ENCODE measurements around the gene LAMC3.

The LAMC3 gene

DNA sequence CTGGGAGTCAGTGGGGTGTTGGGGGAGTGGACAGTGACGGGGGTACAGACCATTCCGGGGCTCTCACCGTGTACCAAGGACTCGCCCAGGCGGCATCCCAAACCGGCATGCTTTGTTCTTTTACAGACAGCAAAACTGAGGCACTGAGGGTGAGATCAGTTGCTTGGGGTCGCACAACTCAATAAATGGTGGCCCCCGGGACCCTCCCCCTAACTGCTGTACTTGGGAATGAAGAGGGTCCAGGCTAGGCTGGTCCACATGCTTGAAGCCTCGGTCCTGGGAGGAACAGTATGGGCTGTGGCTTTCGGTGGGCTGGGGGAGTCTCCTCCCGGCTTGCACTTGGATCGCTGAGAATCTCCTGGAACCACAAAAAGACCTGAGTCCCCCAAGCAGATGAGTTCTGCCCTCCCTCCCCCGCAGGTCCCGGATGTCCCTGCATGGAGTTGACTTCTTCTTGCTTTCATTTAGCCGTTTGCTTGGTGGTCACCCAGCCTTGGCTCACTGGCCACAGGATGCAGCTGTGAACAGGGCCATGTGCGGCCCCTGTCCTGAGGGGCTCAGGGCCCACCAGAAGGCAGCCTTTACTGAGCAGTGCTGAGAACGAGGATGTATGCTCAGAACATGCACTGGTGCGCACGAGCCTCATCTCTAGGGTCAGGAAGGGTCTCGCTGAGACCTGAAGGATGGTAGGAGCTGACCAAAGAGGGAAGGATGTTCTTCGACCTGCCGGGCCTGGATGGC, 4.2 kb downstream of the LAMC3 start:
- no peak for DNase-seq

DNA sequence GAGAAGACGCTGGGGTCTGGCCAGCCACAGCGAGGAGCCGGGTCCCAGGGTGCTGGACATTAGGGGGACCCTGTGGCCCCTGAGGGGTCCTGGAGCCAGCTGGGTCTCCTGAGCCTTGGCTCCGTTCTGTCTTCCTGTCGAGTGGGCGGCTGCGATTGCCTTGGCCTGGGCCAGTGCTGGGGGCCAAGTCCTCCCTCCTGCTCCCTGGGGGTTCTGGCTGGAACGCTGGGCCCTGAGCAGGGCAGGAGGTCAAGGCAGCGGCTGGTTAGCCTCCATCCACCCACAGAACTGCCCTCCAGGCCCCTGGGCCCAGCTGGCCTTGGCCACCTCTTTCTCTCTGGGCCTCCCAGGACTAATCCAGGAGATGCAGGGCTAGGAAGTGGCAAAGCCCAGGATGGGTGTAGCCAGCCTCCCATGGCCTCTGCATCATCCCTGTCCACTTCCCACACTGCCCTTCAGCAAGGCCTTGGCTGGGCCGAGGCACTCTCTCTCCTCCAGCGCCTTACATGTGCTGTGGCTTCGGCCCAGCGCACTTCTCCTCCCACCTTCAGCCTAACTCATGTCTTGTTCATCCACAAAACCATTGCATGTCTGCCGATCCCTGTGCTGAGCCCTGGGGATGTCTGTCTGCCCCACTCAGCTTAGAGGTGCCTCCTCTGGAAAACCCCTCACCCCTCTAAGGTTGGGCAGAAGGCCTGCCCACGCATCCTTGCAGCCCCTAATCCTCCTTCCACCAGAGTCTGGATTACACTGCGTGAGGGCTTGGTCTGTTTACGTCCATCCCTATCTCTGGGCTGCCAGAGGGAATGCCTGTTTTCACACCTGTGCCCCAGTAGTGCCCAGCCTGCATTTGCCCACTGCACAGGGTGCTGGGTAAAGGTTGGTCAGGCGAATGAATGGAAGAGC, 5.0 kb downstream of the LAMC3 start:
- no peak for DNase-seq

DNA sequence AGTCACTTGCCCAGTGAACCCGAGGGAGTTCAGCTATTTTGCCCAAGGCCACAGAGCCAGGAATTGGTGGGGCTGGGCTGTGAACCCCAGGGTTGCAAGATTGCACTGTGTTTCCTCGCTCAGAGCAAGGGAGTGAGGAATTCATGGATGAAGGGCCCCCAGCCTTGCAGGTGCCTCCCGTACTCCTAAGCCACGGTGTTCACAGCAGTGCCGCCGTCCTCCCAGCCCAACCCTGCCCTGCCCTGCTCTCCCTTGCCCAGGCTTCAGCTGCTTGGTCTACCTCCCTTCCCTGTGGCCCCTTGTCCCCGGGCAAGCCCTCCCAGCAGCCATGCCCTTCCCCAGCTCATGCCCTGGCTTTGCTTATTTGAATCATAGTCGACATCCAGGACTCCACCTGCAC, 6.1 kb downstream of the LAMC3 start:
- no peak for DNase-seq

DNA sequence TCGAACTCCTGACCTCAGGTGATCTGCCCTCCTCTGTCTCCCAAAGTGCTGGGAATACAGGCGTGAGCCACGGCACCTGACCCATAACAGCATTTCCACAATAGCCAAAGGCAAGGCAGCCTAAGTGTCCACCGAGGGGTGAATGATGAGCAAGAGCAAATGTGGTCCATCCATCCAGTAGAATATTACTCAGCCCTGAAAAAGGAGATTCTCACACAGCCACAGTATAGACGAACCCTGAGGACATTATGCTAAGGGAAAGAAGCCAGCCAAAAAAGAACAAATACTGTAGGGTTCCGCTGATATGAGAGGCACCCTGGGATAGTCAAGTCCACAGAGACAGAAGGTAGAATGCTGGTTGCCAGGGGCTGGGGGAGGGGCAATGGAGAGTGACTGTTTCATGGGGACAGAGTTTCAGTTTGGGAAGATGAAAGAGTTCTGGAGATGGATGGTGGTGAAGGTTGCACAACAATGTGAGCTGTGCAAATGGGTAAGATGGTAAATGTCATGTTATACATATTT, 7.0 kb downstream of the LAMC3 start:
- no peak for DNase-seq

DNA sequence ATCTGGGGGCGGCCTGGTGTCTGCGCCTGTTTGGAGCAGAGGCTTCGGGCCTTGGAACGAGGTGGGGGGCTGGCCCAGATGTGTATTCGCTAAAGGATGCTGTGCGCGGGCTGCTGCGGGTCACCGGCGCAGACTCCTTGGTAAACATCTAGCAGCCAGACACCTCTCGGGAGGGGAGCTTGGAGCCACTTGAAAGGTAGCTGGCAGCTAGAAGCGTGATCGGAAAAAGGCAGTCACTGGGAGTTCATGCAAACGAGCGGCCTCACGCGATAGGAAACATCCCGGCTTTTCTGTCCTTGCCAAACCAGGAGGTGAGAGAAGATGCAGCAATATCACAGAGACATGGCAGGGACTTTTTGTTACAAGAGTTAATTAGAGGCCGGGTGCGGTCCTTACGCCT, 8.1 kb downstream of the LAMC3 start:
- DNase-seq, result no peak

DNA sequence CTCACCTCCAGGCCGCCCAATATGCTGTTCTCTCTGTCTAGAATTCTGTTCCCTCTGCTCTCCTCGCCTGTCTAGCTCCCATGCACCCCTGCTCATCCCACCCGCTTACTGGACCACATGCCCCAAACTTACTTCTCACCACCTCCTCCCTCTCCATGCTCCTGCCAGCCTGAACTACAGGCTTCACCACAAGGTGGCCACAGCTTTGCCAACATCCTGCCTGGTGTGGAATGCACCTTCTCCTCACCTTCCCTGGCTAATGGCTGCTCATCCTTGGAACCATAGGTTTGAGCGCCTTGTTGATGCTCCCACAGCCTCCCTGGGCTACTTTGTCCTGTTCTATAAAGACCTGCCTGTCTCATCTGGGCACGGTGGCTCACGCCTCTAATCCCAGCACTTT, 9.6 kb downstream of the LAMC3 start:
- DNase-seq, result no peak

DNA sequence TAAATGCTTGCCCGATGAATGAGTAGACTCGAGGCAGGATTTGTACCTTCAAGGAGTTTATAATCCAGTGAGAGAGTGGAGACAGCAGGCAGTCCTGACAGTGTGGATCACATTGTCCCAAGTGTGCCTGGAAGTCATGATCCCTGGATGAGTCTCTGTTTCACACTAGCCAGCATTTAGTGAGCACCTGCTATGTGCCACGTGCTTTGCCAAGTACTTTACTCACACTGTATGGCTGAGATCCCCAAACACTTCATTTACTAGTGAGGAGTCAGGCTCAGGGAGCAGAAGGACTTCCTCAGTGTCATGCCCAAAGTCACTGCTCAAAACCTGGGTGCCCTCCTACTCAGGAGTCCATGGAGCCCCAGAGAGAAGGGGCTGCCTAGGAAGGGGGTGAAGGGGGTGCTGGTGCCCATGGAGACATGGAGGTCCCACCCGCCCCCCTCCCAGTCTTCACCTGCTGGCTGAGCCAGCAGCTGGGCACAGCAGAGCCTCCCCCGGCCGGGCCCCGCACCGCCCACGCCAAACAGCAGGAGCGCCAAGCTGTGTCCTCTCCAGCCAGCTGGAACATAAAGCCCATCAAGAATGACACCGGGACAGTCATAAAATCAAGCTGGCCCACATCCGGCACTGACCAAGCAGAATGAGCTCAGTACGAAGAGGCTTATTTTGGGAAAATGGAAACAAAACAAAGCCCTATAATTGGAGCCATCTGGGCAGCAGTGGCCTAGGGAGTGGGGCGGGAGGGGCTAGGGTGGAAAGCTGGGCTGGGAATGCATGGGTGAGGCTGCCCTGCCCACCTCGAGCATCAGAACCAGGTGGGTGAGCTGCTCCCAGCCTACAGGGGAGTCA, 10.6 kb downstream of the LAMC3 start:
- no peak for DNase-seq

DNA sequence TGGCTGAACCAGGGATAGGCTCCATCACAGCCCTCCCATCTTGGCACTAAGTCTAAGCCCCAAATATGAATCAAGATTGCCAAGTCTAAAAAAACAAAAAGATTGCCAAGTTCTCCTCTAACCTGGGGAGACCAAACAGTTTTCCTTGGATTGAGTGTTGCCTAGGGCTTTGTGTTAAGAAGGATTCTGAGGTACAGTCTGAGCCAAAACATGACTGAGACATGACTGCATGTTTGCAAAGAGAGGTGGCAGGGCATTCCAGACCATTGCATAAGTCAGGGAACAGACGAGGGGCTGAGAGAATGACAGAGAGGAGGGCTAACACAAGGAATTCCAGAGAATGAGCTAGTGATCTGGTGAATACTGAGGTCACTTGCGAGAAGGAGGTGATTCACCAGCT, 11.4 kb downstream of the LAMC3 start:
- DNase-seq, result no peak

DNA sequence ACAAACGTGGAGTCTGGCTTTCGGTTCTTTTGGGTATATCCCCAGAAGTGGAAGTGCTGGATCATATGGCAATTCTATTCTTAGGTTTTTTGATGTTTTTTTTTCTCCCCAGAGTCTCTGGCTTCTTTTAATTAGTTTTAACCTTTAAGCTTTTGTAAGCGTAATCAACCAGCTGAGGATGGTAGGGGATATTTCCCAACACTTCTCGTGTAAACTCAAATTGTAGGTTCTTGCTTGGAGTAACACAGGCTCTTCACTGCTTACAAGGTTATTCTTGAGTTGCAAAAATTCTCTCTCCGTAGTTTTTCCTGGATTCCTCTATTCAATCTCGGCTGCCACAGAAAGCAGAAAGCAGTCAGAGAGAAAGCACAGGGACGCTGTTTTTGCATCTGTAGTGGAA, 11.9 kb downstream of the LAMC3 start:
- DNase-seq, result no peak

DNA sequence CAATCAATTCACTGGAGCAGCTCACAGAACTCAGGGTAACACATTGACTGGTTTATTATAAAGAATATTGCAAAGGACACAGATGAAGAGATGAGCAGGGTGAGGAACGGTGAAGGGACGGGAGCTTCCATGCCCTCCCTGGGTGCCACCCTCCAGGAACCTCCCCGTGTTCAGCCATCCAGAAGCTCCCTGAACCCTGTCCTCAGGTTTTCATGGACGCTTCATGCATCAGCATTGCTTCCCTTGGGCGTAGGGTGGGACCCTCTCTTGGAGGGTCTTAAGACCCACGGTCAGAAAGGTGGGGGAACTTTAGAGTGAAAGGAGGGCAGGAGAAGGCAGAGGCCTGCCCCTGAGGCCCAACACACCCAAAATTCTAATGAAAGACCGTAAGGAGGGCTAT, 12.8 kb downstream of the LAMC3 start:
- DNase-seq, result no peak

DNA sequence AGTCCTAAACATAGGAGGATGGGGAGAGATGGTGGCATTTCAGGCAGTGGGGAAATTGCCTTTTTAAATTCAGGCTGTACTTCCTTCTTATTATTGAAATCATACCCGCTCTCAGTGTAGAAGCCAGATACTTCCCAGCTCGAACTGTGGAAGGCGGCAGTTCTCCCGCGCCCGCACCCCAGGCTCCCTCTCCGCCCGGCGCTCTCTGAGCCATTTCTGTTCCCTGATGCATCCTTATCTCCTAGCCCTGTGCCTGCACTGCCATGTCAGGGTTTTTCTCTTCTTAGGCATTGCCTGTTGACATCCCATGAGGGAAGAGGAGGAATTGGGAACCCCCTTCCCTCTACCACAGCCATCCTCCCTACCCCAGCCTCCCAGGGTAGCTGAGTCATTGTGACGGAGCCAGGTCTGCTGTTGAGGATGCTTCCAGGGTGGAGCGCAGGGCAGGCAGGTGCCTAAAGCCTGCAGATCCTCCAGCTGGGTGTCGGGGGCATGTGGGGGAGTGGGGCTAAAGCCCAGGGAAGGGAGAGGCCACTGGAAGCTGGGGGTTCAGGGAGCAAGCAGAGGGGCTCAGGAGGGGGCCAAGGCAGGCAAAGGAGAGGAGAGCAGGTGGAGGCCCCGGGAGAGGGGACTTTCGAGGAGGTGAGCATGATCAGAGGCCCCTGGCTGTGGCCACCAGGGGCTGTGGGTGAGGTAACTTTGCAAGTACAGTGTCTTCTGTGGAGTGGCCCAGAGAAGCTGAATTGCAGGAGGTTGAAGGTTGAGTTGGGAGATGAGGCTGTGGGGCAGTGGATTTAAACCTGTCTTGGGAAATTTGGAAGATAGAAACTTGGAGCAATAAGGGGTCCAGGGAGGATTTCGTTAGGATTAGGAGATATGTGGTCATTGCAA, 16.2 kb downstream of the LAMC3 start:
- no peak for DNase-seq

DNA sequence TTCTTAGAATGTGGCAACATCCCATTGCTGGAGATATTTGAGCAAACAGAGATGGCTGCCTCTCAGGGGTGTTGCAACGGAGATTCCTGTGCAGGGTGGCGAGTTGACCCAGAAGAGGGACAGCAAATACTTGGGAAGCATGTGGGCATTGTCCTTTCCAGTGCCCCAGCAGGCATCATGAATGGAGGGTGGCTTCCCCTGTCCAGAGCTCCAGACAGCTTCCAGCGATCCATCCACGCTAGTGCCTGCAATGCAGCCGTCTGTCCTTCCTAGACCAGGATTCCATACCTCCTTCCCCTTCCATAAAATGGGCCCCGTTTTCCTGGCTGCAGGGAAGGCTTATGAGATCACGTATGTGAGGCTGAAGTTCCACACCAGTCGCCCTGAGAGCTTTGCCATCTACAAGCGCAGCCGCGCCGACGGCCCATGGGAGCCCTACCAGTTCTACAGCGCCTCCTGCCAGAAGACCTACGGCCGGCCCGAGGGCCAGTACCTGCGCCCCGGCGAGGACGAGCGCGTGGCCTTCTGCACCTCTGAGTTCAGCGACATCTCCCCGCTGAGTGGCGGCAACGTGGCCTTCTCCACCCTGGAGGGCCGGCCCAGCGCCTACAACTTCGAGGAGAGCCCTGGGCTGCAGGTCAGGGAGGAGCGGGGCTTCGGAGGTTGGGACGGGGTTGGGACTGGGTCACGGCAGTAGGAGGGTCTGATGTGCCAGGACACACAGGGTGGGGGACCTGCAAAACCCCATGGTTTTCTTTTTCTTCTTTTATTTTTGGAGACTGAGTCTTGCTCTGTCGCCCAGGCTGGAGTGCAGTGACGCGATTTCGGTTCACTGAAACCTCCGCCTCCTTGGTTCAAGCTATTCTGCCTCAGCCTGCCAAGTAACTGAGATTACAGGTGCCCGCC, 17.2 kb downstream of the LAMC3 start:
- DNase-seq, result no peak

DNA sequence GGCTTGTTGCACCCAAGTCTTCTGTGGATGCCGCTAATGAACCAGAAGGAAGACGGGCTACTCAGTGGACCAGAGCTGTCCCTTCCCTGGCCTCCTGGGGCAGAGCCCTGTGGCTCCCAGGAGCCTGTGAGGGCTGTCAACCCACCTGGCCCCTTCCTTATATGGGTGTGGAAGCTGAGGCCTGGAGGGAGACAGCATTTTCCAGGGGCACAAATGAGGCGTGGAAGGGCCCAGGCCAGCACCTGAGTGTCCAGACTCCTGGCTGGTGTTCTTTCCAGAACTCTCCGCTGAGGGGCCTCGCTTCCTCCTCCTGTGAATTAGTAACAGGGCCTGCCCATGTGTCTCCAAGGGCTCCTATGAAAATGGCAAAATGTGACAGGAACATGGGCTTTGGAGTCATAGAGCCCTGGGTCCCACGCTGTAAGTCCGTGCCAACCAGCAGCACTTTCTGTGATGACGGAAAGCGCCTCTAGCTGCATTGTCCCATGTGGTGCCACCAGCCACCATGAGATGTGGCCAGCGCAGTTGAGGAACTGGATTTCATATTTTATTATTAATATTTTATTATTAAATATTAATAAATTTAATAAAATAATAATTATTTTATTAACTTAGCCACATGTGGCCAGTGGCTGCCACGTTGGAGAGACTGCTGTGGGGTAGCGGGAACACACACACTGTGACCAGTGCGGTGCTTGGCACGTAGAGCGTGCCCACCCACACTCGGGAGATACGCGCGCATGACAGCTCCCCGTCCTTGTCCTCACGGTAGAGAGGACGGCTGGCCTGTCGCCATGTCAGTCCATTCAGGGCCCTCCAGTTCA, 18.3 kb downstream of the LAMC3 start:
- DNase-seq, result no peak

DNA sequence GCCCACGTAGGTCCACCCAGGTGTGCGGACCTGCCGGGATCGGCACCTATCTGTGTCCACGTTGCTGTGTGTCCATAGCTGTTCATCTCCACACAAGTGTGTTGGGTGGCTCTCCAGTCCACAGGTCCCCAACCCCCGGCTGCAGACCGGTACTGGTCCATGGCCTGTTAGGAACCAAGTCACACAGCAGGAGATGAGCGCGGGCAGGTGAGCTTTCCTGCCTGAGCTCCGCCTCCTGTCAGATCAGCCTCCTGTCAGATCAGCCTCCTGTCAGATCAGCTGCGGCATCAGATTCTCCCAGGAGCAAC, 18.9 kb downstream of the LAMC3 start:
- DNase-seq, result no peak

DNA sequence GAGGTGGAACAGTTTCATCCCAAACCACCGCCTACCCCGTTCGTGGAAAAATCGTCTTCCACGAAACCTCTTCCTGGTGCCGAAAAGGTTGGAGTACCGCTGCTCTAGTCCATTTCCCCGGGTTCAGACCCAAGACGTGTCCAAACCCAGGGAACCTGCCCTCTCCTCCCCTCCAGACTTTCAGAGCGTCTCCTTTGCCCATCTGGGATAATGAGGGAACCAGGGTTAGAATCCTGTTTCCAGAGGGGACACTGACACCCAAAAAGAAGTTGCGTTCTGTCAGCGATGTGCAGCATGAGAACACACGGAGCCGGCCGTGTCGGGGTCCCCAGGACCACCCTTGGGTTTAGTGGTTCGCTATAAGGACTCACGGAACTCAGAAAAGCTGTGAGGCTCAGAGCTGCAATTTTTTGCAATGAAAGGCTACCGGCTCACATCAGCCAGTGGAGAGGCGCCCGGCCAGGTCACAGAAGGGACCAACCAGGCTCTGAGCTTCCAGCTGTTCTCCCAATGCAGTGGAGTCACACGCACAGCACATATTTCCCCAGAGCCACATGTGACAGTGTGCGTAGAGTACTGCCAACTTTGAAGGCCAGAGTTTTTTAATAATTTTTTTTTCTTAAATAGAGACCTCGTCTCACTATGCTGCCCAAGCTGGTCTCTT, 19.4 kb downstream of the LAMC3 start:
- no peak for DNase-seq

DNA sequence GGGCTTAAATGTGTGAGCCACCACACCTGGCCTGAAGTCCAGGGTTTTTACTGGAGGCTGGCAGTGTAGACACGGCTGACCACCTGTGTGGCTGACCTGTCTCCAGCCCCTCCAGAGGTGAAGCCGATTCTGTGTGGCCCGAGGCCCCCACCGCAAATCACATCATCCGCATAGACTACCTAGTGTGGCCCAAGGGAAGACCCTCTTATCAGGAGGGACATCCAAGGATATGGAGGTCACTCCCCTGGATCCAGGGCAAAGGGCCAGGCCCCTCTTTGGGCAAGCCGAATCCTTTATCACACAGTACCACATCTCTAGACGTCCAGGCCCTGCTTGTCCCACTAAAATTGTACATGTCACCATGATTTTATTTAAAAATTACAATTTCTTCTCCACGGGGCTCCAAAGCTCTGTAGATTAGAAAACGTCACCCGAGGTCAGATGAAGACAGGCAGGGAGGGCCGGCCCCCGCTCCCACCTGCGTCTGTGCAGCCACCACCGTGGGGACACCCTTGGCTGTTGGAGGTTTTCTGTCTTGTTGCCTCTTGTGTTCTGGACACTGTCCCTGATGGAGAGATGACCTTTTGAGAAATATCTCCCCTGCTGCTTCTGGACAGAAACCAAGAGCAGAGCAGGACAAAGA, 20.1 kb downstream of the LAMC3 start:
- DNase-seq, result no peak

DNA sequence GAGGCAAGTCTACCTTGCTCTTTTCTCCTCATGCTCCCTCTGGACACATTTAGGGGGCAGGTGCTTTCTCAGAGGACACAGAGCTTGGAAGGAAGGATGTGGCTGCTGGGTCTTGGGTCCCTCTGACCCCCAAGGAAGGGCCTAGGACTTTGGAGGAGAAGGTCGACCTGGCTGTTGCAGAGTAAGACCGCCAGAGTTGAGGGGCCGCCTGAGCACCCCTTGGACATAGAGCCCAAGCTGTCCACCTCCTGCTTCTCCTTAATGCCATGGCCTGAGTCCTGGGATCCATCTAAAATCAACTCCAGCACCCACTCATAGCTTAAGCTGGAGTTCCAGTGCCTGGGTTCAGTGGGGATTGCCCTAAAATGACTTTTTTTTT, 20.6 kb downstream of the LAMC3 start:
- DNase-seq, result no peak

DNA sequence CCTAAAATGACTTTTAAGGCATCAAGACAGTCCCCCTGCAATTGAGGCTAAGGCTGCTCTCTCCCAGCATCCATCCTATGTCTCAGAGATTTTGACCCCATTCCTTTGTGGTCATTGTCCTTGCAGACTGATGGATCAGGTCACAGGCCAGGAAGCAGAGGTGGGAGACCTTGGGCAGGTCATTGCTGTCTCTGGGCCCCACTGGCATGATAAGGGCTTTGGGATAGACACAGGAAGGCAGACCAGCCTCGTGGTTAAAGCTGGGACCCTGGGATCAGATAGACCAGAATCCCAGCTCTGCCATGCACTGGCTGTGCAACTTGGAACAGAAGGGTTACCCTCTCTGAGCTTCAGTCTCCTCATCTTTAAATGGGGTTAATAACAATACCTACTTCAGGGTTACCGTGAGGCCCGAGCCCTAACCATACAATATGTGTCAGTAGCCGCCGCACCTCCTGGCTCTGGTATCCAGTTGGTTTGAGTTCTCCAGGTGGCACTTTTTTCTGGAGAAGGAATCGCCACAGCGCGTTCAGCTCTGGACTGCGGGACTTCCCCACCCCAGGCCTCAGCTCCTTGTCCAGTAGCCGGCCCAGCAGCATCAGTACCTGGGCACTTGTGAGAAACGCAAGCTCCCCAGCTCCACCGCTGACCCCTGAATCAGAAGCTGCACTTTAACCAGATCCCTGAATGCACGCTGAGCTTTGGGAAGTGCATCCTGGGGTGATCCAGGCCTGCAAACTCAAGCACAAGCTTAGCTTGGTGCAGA, 21.4 kb downstream of the LAMC3 start:
- DNase-seq, result no peak

Measured in GF-D8 (cell line).